ENCODE measurements around the gene PTRH1.

The PTRH1 gene

DNA sequence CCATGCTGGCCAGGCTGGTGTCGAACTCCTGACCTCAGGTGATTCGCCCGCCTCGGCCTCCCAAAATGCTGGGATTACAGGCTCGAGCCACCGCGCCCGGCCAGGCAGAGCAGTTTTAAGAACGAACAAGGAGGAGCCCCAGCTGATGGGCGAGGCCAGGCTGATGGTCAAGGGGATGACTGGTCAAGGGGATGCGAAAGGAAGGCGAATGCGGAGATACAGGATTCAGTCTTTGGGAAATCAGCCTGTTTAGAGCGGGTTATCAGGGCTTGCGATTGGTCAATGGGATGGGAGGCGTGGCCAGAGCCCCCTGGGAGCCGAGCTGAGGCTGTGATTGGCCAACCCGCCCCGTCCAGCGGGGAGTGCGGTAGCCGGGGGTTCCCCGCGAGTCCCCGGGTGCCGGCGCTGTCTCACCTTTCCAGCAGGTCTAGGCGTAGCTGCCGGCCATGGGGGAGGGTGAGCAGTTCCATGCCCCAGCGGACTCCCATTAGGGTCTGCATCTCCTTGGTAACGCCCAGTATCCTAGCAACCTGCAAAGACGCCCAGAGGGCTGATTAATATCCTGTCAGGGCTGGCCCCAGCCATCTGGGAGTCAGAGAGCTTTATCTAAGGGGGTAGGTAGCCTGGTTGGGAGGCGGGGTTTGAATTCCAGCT lies 27.1 kb upstream of the PTRH1 start:
- peak in 4 of 10 donors; percentile 22 to 86 (median 48) for DNase-seq
- intact Hi-C loops (cut with DNase I) = no loop called here

GRCh38 chr9:127741831-127742434 lies 26.5 kb upstream of the PTRH1 start:
- intact Hi-C loops (cut with DNase I) = no loop called here
- peak; percentile 53 to 95 (median 83) for DNase-seq

DNA sequence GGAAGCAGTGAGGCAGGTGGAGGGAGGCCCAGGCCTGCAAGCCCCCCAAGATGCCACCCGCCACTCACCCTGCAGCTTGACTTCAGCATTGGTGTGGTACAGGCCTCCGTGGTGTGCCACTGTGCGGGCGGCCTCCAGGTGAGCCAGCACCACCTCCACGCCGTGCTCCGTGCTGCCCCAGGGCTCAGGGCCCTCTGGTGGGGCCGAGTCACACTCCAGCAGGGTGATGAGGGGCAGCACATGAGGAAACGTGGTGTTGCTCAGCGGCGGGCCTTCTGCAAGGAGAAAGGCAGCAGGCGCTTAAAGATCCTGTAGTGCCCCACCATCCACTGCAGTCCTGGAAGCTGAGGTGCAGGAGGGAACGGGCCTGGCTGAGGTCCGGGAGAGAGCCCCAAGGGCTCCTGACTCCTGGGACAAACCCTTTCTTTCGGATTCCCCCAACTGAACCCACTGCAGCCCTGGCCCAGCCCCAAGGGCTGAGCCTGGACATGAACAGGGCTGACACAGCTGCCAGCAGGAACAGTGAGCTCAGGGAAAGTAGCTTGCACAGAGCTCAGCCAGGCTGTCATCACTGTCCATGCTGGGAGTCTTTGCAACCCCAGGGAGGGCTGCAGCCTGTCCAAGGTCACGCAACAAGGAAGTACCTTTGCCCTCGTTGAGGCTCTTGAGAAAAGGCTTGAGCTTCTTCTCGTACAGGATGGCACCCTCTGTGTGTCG lies 24.3 kb upstream of the PTRH1 start:
- no peak for DNase-seq
- intact Hi-C loops (cut with DNase I) = loop anchor here (5.0 kb wide), 1 partner anchor 183 kb away; no protein-coding TSS in a partner anchor

- intact Hi-C loops (cut with DNase I) = loop anchor here (5.0 kb wide), 1 partner anchor 184 kb away; no protein-coding TSS in a partner anchor
- DNase-seq = no peak
Measured at GRCh38 chr9:127738666-127739065, 23.2 kb upstream of the PTRH1 start.

DNA sequence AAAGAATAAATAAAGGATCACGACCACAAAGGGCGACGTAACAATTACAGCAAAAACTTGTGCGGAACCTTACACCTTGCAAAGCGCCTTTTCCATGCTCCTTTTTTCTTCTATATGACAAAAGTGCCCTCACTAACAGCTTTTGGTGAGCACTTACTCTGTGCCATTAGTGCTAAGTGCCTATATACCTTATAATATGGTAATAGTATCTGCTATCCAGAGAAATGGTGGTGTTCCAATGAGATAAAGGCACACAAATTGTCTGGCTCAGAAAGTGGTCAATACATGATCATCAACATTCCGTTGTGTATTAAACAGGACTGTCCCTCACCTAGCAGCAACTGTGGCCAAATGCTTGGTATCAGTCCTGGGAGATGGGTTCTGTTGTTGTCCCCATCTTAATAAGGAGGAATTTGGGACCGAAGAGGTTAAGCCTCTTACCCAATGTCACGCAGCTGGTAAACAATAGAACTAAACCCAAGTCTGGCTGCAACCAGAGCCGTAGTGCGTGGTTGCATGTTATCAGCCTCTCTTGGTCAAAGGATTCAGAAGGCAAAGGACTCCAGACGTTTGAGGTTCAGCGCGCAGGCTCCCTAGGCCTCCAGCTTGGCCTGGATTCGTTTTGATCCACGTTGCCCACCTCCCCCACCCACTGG lies 20.2 kb upstream of the PTRH1 start:
- intact Hi-C loops (cut with DNase I) = loop anchor here (1.0 to 5.0 kb wide), 3 partner anchors 50 to 187 kb away; no protein-coding TSS in a partner anchor
- DNase-seq = no peak

- DNase-seq = peak; percentile 96 to 100 (median 98)
- intact Hi-C loops (cut with DNase I) = loop anchor here (1.0 to 5.0 kb wide), 4 partner anchors 50 to 187 kb away; partner anchors contain the start of gene STXBP1
Measured at GRCh38 chr9:127734747-127735529, 19.5 kb upstream of the PTRH1 start, which contains the start of gene TOR2A. TSS of gene TOR2A (minus strand) at chr9:127735294. CDS start at chr9:127735270, 24 bp downstream.

- peak in 3 of 10 donors; percentile 83 to 89 (median 87) for DNase-seq
- intact Hi-C loops (cut with DNase I) = loop anchor here (5.0 kb wide), 1 partner anchor 122 kb away; the partner anchor contains the start of gene STXBP1
Measured at GRCh38 chr9:127734247-127734746, 18.8 kb upstream of the PTRH1 start.

GRCh38 chr9:127733614-127734013 lies 18.2 kb upstream of the PTRH1 start:
- intact Hi-C loops (cut with DNase I) = loop anchor here (5.0 kb wide), 1 partner anchor 121 kb away; the partner anchor contains the start of gene STXBP1
- no peak for DNase-seq

DNA sequence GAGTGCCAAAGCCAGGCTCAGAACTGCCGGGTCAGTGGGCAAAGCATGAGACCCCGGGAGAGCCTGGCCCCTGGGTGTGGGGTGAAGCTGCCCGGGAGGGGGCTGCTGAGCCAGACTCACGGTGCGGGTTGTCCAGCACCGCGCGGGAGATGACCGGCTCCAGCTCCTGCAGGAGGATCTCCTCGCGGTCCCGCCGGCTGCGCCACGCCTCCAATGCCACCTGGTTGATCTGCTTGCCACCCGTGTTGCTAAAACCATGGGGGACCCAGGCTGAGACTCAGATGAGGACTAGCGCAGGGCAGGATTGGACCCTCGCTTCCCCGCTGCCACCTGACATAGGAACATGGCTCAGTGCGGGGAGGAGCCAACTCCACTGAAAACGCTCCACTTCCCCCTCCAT lies 17.0 kb upstream of the PTRH1 start:
- intact Hi-C loops (cut with DNase I) = loop anchor here (5.0 kb wide), 1 partner anchor 120 kb away; the partner anchor contains the start of gene STXBP1
- DNase-seq = no peak

DNA sequence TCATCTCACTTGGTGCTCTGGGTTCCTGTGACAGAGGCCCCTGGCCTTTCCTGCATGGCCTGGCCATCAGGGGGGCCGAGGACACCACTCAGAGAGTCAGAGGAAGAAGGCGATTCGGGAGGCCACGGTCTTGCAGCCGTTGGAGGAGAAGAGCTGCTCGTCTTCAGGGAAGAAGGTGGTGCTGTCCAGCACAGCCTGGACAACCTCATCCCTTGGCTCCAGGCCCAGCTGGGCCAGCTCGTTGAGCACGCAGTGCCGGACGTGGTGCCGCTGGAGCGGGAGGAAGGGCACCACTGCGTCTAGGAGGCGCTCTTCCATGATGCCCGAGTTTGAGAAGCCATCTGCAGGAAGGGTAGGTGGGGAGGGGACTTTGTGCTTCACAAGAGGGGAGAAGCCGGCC lies 16.5 kb upstream of the PTRH1 start:
- no peak for DNase-seq
- intact Hi-C loops (cut with DNase I) = loop anchor here (5.0 kb wide), 1 partner anchor 120 kb away; the partner anchor contains the start of gene STXBP1

DNA sequence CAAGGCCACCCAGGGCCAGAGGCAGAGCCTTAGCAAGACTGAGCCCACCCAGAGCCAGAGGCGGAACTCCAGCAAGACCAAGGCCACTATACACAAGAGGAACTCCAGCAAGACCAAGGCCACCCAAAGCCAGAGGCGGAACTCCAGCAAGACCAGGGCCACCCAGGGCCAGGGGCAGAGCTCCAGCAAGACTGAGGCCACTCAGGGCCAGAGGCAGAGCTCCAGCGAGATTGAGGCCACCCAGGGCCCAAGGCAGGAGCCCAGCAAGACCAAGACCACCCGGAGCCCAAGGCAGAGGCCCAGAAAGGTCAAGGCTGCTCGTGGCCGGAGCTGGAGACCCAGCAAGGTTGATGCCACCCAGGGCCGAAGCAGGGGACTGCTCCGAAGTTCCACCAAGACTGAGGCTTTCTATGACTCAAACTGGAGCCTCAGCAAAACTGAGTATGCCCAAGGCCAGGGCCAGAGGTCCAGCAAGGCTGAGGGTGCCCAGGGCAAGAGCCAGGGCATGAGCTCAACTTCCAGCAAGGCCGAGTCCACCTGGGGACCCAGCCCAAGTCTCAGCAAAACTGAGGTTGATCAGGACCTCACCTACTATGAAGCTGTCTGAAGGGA lies 15.4 kb upstream of the PTRH1 start:
- intact Hi-C loops (cut with DNase I) = loop anchor here (5.0 kb wide), 1 partner anchor 119 kb away; the partner anchor contains the start of gene STXBP1
- DNase-seq = no peak

- no peak for DNase-seq
- intact Hi-C loops (cut with DNase I) = loop anchor here (5.0 kb wide), 1 partner anchor 118 kb away; the partner anchor contains the start of gene STXBP1
Measured at GRCh38 chr9:127730262-127730661, 14.8 kb upstream of the PTRH1 start.

DNA sequence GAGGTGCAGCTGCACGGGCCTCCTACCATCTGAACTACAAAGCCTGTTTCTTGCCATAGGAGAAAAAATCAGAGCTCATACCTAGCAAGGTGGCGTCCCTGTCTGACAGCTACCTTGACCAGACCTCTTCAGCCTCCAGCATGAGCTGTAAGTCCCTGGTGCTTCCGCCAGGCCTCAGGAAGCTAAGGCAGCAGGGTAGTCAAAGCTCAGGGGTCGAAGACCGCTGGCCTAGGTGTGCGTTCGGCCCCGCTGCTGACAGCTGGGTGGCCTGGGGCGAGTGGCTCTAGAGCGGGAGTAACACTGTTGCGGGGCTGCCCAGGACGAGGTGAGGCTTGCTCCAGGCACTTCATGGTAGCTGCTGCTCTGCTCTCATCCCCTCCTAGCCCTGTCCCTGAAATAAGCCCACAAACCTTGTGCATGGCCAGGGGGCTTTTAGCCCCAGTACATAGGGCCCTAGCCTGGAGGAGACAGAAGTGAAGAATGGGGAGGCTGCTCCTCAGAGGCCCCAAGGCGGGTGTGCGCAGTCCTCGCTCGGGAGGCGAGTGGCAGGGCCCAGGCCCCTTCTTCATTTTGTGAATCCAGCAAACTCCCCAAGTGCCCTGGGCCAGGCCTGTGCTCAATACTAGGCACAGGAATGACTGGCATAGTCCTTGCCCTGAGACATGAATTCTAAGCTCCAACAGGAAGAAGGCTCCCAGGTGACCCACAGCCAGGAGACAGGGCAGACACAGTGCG lies 14.2 kb upstream of the PTRH1 start:
- DNase-seq = no peak
- intact Hi-C loops (cut with DNase I) = loop anchor here (5.0 kb wide), 1 partner anchor 117 kb away; the partner anchor contains the start of gene STXBP1

DNA sequence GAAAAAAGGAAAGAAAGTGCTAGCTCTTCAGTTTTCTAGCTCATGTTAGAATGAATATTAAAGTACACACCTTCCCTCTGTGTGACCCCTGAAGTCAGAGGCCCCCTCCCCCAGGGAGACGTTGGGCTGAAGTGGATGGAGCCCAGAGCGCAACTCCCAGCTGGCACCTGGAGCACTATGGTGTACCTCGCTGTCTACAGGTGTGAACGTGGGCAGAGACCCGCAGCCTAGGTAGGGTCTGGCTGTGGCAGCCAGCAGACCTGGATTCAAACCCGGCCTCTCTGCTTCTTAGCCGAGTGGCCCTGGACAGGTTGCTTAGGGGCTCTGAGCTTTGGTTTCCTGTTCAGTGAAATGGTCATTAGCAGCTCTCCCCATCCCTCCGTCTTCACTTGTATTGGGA lies 13.3 kb upstream of the PTRH1 start:
- no peak for DNase-seq
- intact Hi-C loops (cut with DNase I) = no loop called here

- DNase-seq = no peak
- intact Hi-C loops (cut with DNase I) = no loop called here
Measured at GRCh38 chr9:127726871-127727270, 11.4 kb upstream of the PTRH1 start.

DNA sequence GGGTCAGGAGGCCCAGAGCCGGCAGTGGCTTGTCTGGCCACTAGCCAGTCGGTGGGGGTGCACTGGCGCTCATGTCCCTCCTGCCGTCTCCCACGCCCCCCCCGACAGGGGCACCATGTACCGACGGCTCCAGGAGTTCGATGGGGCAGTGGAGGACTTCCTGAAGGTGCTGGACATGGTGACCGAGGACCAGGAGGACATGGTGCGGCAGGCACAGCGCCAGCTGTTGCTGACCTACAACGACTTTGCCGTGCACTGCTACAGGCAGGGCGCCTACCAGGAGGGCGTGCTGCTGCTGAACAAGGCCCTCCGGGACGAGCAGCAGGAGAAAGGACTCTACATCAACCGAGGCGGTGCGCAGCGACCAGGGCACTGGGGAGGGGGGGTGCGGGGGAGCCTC lies 8.5 kb upstream of the PTRH1 start:
- intact Hi-C loops (cut with DNase I) = no loop called here
- DNase-seq = peak in 1 of 10 donors; percentile 79

DNA sequence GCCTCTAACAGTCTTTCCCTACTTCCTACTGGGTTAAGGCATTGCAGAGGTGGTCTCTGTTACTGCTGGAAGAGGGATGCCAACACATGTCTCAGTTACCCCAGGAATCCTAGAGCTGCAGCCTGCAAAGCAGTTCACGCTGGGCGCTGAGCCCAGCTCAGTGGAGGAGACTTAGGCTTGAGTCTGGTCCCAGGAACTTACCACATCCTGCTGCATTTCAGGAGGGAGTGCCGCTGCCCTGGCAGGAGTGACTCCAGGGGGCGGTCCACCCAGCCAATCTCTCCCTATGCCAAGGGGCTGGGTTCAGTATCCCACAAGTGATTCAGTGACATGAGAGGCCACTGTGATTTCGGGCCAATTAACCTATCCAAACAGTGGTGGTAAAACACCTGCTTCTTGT lies 8.0 kb upstream of the PTRH1 start:
- intact Hi-C loops (cut with DNase I) = no loop called here
- DNase-seq = no peak

- intact Hi-C loops (cut with DNase I) = no loop called here
- DNase-seq = no peak
Measured at GRCh38 chr9:127723013-127723412, 7.5 kb upstream of the PTRH1 start.
